HUDEP-2 (cell line): ENCODE measurements around the gene TPRKB.
"Not testable (repeated sequence)": the region's sequence is repeated elsewhere in the genome, so short reads cannot be mapped to it uniquely, and the experiment has no call there.

ENCODE experiments used
- DNase-seq, 76 experiments: peaks; one replicate each; lab custom pipeline; 2025; ENCODE audit not compliant: unreplicated experiment in 76 of 76; lab: John Stamatoyannopoulos, UW

TPRKB gene

DNA sequence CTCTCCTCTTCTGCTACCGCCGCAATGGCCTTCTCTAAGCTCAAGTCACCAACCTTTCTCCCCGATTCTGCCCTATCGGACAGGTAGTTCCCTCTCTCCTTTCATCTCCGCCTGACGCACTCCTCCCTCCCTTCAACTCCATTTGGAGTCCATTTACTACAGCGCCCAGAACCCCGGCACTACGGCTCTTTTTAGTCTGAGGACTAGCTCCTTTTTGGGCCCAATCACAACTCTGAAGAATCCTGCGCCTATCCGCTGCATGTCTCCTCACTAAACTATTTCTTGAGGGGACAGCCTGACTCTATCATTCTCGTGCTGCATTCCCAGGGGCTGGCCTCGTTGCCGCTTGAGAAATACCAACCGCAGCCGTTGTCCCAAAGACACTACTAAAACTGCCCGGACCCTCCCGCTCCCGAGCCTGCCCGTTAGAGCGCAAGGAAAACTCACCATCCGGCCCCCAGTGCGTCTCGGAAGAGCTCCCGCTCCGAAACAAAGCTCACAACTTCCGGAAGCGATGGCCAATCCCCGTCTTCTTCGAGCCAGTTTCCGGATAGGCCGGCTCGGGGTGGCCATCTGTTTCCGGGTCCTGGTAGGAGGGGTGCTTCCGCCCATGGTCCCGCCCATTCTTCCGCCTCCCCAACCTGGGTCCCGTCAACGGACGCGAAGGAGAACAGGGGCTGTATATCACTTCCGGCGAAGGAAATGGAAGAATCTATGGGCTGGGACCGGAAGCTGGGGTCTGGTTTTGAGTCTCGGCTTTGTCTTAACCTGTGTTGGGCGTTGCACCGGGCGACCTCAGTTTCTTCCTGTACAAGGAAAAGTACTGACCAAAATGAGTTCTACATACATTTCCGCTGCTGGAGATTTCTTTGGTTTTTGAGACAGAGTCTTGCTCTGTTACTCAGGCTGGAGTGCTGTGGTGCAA is at the start of gene TPRKB:
Gene TPRKB, minus strand, starts transcription at position 491 of the 925 bp plus-strand sequence. CDS start 2,776 bp downstream, outside the sequence.
- DNase-seq, result peak in 75 of 76 experiments; percentile 45 to 98 (median 94)

DNA sequence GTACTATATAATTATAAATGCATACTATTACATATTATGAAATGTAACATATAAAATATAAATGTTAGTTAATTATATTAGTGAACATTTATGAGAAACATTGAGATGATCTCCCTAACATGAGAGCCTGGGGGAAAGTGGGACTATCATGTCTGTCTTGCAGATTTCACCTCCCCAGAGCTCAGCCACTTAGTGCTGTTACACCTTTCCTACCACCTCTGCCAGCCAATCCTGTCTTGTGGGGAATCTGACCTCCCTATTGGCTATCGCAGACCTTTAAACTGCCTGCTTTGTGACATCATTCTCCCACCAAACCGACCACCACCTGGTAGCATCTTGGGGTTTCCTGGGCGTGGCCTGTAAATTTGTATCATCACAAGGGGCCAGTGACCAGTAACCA is 46.7 kb upstream of the TPRKB start, which contains the start of gene C2orf78:
Gene C2orf78, plus strand, starts transcription at position 301 of the 400 bp plus-strand sequence. CDS start 127 bp downstream, outside the sequence.
- not testable (repeated sequence) for DNase-seq

DNA sequence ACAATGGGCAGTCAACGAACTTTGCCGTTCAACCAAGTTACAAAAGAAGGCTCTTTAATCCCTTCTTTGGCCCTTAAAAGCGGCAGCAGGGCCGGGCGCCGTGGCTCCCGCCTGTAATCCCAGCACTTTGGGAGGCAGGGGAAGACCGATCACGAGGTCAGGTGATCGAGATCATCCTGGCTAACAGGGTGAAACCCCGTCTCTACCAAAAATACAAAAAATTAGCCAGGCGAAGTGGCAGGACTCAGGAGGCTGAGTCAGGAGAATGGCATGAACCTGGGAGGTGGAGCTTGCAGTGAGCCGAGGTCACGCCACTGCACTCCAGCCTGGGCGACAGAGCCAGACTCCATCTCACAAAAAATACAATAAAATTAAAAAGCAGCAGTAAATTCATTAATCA is 46.3 kb upstream of the TPRKB start:
- DNase-seq, result not testable (repeated sequence)

DNA sequence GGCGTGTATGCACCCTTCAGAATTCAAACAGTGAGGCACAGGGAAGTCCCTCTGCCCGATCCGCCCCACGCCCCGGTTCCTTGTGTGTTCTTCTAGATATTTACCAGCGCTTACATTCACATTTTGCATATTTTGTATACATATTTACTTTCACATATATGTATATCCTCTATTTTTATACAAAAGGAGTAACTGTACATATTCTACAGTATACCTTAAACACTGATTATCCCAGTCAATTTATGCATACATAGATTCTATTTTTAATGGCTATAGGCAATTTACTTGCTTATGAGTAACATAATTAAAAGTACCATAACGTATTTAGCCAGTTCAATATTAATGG is 43.1 kb upstream of the TPRKB start:
- no peak for DNase-seq

DNA sequence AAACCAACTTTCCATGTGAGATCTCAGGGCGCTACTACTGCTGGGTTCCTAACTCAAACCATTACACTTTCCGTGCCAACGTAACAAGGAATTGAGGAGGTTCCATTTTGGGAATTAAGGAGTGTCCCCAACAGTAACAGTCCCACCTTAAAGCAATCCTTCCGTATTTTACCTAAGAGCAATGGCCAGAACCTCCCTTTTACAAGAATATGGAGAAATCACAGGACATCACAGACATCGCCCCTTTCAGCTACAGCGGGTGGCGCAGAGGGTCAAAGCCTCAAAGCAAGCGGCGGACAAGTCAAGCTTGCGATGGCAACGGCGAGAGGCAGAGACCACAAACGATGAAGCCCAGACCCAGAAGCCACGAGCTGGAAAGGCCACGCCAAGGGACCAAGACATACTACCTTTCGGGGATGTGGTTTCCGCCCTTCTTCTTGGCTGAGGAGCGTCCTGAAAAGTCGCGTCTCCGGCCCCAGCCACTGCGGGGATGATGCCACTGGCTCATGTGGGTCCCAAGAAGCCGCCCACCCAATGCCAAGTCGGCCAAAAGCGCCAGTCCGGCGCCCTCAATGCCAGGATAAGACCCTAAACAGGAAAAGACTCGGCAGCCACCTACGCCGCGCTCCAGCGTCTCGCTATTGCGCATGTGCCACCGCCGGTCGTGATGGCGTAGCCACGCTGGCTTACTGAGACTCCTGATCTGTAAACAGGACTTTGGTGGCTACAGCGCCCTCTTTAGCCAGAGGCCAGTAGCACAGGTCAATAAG is 42.5 kb upstream of the TPRKB start, which contains the start of gene DUSP11:
Gene DUSP11, minus strand, starts transcription at position 637 of the 770 bp plus-strand sequence. Its CDS starts 129 bp downstream, at position 508.
- peak; percentile 11 to 97 (median 90) for DNase-seq

DNA sequence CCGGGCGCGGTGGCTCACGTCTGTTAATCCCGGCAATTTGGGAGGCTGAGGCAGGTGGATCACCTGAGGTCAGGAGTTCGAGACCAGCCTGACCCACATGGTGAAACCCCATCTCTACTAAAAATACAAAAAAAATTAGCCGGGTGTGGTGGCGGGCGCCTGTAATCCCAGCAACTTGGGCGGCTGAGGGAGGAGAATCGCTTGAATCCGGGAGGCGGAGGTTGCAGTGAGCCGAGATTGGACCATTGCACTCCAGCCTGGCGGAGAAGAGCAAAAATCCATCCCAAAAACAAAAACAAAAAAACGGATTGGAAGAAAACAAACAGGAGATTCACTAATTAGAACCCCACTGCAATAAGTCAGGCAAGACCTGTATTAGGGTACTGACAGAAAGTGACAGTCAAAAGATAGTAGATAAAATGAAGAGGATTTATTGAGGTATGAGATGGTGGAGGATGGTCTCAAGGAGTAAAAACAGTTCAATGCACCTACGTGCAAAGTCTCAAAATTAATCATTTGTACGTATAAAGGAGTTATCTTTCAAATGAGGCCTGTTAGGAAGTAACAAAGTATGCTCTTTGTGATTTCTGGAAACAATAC is 41.8 kb upstream of the TPRKB start:
- DNase-seq, result not testable (repeated sequence)

DNA sequence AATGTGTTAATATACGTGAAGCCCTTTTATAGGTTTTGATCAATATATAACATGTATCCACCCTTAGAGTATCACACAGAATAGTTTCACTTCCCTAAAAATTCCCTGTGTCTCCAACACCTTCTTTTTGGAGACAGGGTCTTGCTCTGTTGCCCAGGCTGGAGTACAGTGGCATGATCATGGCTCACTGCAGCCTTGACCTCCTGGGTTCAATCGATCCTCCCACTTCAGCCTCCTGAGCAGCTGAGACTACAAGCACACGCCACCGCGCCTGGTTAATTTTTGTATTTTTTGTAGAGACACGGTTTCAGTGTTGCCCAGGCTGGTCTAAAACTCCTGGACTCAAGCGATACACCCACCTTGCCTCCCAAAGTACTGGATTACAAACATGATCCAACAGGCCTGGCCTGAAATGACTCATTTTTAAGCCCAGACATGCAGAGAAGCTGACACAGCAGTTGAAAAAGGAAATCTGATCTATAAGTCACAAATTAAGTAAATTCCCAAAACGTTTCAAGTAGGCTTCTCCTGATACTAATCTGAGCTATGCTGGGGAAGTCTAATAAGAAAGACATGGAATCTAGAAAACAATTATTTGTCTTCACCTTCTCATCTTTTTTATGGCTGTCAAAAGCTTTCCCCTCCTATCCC is 39.8 kb upstream of the TPRKB start:
- DNase-seq, result no peak

DNA sequence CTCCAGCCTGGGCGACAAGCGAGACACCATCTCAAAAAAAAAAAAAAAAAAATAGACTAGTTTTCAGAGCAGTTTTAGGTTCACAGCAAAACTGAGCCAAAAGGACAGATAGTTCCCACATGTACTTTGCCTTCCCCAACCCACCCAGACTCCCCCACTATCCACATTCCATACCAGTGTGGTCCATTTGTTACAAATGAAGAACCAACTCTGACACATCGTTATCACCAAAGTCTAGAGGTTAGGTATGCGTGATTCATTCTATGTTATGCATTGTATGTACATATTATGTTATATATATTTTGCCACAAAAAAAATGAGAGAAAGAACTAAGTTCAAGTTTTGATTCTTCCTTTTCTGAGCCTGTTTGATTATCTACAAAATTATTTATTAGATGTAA is 39.2 kb upstream of the TPRKB start:
- no peak for DNase-seq

DNA sequence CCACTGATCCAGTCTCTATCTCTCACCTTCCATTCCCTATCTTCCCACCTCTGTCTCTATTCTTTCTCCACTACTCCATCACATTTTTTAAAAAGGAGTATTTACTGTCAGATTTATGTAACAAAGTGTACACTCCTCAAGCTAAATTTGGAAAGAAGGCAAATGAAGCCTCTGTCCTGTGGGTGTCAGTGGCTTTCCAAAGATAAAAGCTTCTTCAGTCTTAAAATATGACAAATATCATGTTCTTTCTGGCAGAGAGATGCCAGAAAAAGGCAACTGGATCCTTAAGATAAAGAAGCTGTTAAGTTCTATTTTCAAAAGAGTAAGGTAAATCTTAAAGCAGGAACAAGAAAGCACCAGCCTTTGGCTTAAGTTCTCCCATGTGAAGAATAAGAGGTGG is 35.7 kb upstream of the TPRKB start:
- peak in 6 of 76 experiments; percentile 2 to 41 (median 11) for DNase-seq

DNA sequence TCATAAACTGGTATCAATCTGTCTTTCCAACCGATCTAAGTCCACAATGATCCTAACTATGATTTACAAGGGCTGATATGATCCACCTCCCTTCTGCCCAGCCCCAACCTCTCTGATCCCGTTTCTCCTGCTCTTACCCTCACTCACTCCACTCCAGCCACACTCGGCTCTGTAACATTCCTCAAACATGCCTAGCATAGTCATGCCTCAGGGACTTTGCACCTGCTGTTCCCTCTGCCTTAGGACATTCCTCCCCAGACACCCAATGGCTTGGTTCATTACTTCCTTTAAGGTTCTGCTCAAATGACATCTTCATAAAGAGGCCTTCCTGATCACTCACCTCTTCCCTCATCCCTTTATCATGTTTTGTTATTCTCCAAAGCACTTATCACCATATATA is 33.6 kb upstream of the TPRKB start:
- no peak for DNase-seq

DNA sequence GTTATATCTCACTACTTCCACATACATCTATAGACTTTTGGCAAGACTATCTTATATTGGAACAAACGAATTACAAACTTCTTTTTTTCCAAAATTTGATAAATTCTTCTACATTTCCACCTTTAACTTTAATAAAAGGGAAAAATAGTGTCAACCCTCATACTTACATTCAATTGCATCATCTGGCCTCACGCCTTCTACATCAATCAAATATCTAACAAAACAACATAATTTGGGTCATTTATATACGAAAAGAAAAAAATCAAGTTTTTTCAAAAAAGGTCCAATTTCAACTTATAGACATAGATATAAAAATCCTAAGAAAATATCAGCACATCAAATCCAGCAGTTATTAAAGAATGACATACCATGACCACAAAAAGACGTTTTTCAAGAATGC is 29.8 kb upstream of the TPRKB start:
- no peak for DNase-seq

DNA sequence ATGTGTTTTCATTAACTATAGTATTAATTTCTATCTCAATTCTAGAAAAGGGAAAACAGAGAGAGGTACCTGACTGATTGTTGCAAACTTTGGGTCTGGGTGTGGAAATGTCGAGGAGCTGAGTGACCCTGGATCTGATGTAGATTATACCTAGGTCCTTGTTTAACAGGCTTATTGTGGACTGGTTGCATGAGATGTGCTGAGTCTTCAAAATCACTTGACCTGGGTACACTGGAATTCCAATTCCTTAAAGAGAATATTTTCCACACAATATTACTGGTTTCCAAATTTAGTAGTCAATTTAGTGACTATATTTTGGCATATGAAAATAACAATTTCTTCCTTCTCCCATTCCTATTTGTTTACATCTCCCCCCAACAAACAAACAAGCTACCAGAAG is 29.2 kb upstream of the TPRKB start:
- no peak for DNase-seq

DNA sequence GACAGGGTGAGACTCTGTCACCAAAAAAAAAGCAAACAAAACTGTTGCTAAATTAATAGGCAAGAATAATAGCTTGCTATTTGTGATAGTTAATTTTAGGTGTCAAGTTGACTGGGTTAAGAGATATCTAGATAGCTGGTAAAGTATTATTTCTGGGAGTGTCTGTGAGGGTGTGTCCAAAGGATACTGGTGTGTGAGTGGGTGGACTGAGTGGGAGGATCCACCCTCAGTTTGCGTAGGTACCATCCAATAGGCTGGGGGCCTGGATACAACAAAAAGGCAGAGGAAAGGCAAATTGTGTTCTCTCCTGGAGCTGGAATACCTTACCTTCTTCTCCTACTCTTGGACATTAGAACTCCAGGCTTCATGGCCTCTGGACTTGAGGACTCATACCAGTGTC is 27.8 kb upstream of the TPRKB start:
- no peak for DNase-seq

DNA sequence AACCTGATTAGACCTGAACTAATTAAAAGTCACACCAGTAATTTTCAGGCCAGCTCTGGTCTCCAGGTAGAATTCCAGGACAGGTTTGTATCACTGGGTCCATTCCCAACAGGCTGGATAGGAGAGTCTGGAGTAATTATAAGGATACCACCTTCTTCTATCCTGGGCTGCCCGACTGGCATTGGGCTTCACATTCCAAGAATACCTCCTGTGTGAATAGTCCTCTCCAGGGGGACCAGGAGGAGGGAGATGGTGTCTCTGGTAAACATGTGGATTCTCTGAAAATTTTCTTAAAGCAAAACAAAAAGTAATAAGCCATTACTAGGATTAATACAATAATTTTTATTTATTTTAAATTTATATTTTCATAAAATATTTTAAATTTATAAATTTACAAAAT is 25.4 kb upstream of the TPRKB start:
- no peak for DNase-seq

DNA sequence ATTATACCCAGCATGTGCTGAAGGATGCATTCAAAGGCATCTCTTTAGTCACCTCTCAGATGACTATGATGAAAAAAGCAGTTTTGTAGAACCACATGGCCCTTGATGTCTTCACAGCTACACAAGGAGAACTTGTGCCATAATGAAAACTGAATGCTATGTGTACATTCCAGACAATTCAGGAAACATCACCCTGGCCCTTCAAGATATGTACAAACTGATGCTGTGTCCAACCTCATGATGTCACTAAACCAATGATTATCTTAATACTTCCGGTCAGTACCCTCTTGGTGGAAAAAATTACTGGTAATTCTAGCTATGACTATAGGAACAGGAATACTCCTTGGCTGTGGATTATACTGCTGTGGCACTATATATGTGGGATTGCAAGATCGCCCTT is 22.8 kb upstream of the TPRKB start:
- no peak for DNase-seq

DNA sequence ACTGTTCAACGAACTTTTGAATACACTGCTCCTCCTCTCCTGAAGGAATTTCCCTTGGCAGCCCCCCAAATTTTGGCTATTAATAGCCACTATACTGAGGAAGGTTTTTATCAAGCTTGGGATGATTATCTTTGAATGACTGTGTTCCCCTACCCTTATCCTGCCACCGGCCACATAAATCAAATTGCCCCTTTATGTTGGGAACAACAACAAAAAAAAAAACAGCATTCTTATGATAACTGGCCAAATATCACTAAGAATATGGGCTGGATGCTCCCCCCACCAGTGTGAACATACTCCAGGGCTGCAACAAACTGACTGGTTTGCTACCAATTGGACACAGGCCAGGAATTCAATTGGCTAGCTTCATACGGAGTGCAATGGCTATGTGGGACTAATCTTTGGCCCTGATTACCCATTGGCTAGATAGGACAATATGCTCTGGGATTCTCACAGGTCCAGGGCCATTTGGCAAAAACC is 22.2 kb upstream of the TPRKB start:
- no peak for DNase-seq

DNA sequence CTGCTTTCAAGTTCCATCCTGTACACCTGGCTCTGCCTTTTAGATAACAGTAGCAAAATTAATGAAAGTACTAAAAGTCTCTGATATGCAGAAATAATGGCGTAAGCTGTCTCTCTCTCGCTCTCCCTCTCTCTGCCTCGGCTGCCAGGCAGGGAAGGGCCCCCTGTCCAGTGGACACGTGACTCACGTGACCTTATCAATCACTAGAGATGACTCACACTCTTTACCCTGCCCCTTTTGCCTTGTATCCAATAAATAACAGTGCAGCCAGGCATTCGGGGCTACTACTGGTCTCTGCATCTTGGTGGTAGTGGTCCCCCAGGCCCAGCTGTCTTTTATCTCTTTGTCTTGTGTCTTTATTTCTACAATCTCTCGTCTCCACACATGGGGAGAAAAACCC is 17.2 kb upstream of the TPRKB start:
- DNase-seq, result peak in 4 of 76 experiments; percentile 13 to 39 (median 16)

DNA sequence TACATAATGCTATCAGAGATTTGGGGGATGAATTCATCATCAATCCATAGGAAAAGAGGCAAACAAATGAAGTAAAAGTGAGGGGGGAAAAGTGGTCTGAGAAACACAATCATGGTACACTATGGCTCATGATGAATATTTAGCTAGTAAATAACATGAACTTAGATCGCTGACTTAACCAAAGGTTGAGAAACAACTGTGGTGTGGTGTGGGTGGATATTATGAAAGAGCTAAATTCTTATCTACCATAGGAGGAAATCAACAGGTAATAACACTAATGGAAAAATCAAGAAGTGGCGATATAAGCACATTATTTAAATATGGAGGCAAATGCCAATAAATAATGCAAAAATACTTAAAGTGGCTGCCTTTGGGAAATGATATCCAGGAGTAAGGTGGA is 12.2 kb upstream of the TPRKB start:
- DNase-seq, result no peak

DNA sequence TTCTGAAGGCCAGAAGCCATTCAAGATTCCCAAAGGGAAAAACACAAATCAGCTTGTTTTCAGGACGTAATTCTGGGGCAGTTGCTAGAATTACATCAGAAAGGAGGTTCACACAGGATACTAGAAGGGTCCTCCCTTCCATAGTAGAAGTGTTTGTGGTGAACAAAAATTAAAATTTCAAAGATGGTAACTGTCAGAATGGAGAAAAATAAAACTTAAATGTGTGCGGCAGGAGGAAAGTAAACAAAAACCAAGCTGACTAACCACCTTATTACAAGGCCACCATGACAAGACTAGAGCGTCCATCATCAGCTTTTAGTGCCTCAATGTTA is 9.7 kb upstream of the TPRKB start:
- no peak for DNase-seq

DNA sequence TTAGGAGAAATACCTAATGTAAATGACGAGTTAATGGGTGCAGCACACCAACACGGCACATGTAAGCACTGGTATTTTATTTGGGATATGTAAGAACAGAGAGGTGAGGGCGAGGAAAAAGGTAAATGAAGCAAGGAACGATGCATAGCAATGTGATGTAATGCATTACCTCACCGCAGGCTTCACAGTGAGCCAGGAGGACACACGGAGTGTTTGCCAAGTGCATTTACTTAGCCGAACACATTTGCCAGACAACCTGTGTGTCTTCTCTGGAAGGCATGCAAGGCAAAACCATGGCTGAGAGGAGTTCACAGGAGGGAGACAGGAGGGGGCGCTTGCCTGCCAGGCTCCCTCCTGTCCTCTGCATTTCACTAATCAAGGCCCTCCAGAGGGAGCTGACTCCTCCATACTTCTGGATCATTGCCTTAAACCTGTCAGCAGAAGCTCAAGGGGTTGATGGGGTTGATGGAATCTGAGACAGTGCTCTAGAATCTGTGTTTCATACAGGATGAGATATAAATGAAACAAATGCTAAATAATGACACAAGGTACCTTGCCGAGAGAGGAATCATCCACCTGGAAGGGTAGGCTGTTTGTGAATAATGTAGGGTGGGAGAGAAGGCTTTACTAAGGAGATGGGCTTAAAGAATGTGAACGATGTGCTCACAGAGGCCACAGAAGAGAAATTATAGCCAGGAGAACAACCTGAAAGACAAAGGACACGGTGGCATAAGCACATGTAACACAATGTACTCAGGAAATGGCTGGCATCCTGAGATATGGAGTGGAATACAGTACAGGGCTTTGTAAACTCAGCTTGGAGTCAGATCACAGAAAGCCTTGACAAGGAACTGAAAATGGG is 9.1 kb upstream of the TPRKB start:
- no peak for DNase-seq
